ENCODE measurements around the gene GUCY2D. TPM values are rescaled to one million over a fixed set of nuclear protein-coding genes. Genes with fewer than 3 reads are reported as not detected.

The GUCY2D gene
- total RNA-seq, 1 experiment from 2014 or later = not detected

DNA sequence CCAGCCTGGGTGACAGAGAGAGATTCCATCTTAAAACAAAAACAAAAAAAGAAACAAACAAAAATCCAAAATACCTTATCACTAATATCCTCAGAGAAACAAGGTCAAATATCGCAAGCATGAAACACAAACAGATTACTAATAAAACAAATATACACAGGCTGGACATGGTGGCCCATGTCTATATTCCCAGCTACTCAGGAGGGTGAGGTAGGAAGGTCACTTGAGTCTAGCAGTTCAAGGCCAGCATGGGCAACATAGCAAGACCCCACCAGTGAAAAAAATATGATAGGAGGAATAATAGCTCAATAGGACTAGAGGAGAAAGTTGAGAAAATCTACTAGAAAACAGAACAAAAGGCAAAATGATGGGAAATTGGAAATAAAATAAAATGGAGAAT, 29.5 kb downstream of the GUCY2D start:
- TF ChIP-seq, protein P1, sequence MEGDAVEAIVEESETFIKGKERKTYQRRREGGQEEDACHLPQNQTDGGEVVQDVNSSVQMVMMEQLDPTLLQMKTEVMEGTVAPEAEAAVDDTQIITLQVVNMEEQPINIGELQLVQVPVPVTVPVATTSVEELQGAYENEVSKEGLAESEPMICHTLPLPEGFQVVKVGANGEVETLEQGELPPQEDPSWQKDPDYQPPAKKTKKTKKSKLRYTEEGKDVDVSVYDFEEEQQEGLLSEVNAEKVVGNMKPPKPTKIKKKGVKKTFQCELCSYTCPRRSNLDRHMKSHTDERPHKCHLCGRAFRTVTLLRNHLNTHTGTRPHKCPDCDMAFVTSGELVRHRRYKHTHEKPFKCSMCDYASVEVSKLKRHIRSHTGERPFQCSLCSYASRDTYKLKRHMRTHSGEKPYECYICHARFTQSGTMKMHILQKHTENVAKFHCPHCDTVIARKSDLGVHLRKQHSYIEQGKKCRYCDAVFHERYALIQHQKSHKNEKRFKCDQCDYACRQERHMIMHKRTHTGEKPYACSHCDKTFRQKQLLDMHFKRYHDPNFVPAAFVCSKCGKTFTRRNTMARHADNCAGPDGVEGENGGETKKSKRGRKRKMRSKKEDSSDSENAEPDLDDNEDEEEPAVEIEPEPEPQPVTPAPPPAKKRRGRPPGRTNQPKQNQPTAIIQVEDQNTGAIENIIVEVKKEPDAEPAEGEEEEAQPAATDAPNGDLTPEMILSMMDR (conservative IDR thresholded peaks at IDR 0.05; ENCODE audit: low read depth, low read length) = no peak
- no peak for TF ChIP-seq EZH2 (IDR thresholded peaks at IDR 0.05; ENCODE audit: borderline replicate concordance, low read depth, low read length, poor library complexity, severe bottlenecking)
- H3K4me1 ChIP-seq (ENCODE audit: insufficient read depth, low read length, poor library complexity, severe bottlenecking) = no peaks in the 10 kb centered on the region
- H3K9me3 ChIP-seq (ENCODE audit: low read depth, low read length, poor library complexity, severe bottlenecking) = no peaks in the 10 kb centered on the region
- H3K36me3 ChIP-seq (ENCODE audit: insufficient read depth, low read length, poor library complexity, severe bottlenecking) = no peaks in the 10 kb centered on the region
- BruUV-seq (replicated peaks) = no TSS peak
- ChIA-PET CTCF (no interaction called here), POLR2A (ENCODE audit: low non-redundant PET) (interaction anchor here (0.6 kb wide), 1 partner anchor 844 kb away, joined by 3 read pairs; no protein-coding TSS in a partner anchor)
- no peak overlapping the region for H3K4me3 ChIP-seq (ENCODE audit: low read depth, low read length, poor library complexity, severe bottlenecking)
- no peak overlapping the region for H3K27ac ChIP-seq (ENCODE audit: low read depth, low read length, poor library complexity, severe bottlenecking)
- no peak for DNase-seq (ENCODE audit: low spot score)
- intact Hi-C loops (cut with micrococcal nuclease; ENCODE audit: unreplicated experiment) = no loop called here
- H3K27me3 ChIP-seq (replicated peaks; ENCODE audit: insufficient read depth, low read depth, low read length, poor library complexity) = no peaks in the 10 kb centered on the region

DNA sequence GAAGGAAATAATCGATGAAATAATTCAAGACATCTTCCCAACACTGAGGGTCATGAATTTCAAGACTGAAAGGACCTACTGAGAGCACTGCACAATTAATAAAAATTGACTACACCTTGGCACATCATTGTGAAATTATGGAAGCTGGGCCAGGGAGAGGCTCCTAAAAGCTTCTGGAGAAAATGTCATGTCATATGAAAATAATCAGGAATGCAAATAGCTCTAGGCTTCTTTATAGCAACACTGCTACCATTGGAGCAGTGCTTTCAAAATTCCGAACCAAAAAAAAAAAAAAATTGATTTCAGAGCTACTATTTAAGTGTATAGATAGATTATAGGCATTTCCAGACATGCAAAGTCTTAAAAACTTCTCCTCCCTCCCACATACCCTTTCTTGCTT, 30.0 kb downstream of the GUCY2D start:
- no TSS peak for BruUV-seq (replicated peaks)
- H3K4me1 ChIP-seq (ENCODE audit: insufficient read depth, low read length, poor library complexity, severe bottlenecking) = no peaks in the 10 kb centered on the region
- CTCF ChIA-PET = no interaction called here

DNA sequence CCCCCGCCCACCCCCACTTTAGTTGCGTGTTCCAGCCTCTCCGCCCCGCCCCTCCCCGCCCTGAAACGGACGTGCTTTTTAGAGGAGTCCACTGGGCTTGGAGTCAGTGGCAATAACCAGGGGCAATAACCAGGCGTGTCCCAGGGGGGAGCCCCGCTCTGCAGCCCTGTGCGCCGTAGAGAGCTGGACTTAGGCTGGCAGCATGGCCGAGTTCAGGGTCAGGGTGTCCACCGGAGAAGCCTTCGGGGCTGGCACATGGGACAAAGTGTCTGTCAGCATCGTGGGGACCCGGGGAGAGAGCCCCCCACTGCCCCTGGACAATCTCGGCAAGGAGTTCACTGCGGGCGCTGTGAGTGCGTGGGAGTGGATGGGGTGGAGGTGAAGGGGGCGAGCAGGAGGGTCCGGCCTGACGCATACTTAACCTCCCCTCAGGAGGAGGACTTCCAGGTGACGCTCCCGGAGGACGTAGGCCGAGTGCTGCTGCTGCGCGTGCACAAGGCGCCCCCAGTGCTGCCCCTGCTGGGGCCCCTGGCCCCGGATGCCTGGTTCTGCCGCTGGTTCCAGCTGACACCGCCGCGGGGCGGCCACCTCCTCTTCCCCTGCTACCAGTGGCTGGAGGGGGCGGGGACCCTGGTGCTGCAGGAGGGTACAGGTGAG, 36.7 kb downstream of the GUCY2D start, which contains the start of gene ALOX15B:
TSS of gene ALOX15B (plus strand) at position 106 of the 657 bp plus-strand sequence. CDS start at position 203, 97 bp downstream.
- Histone ChIP-seq H3K27ac (ENCODE audit: low read depth, low read length, poor library complexity, severe bottlenecking) (no peak within 1 kb of the TSS), H3K4me3 (ENCODE audit: low read depth, low read length, poor library complexity, severe bottlenecking) (no peak within 1 kb of the TSS)
- CTCF ChIA-PET = no interaction called here

More for the DNA sequence above, 30.0 kb downstream of the GUCY2D start:
- POLR2A ChIA-PET (ENCODE audit: low non-redundant PET) = no interaction called here
- Histone ChIP-seq H3K9me3 (ENCODE audit: low read depth, low read length, poor library complexity, severe bottlenecking) (no peaks in the 10 kb centered on the region), H3K27me3 (replicated peaks; ENCODE audit: insufficient read depth, low read depth, low read length, poor library complexity) (no peaks in the 10 kb centered on the region), H3K4me3 (ENCODE audit: low read depth, low read length, poor library complexity, severe bottlenecking) (no peak overlapping the region), H3K27ac (ENCODE audit: low read depth, low read length, poor library complexity, severe bottlenecking) (no peak overlapping the region), H3K36me3 (ENCODE audit: insufficient read depth, low read length, poor library complexity, severe bottlenecking) (no peaks in the 10 kb centered on the region)
- intact Hi-C loops (cut with micrococcal nuclease; ENCODE audit: unreplicated experiment) = no loop called here
- TF ChIP-seq EZH2 (IDR thresholded peaks at IDR 0.05; ENCODE audit: borderline replicate concordance, low read depth, low read length, poor library complexity, severe bottlenecking) = no peak
- TF ChIP-seq, protein P1 (conservative IDR thresholded peaks at IDR 0.05; ENCODE audit: low read depth, low read length) = no peak
- no peak for DNase-seq (ENCODE audit: low spot score)

More for the DNA sequence above, 36.7 kb downstream of the GUCY2D start, which contains the start of gene ALOX15B:
- POLR2A ChIA-PET (ENCODE audit: low non-redundant PET) = no interaction called here
- Histone ChIP-seq H3K27me3 (replicated peaks; ENCODE audit: insufficient read depth, low read depth, low read length, poor library complexity) (no peaks in the 10 kb centered on the region), H3K36me3 (ENCODE audit: insufficient read depth, low read length, poor library complexity, severe bottlenecking) (no peaks in the 10 kb centered on the region), H3K4me1 (ENCODE audit: insufficient read depth, low read length, poor library complexity, severe bottlenecking) (peaks cover 6% of the 10 kb centered on the region), H3K9me3 (ENCODE audit: low read depth, low read length, poor library complexity, severe bottlenecking) (no peaks in the 10 kb centered on the region)
- TF ChIP-seq, protein P1 (conservative IDR thresholded peaks at IDR 0.05; ENCODE audit: low read depth, low read length) = no peak
- BruUV-seq (replicated peaks) = no TSS peak
- no peak for DNase-seq (ENCODE audit: low spot score)
- intact Hi-C loops (cut with micrococcal nuclease; ENCODE audit: unreplicated experiment) = no loop called here

Data from A673 (cell line).